ENCODE measurements around the gene MGMT.

DNA sequence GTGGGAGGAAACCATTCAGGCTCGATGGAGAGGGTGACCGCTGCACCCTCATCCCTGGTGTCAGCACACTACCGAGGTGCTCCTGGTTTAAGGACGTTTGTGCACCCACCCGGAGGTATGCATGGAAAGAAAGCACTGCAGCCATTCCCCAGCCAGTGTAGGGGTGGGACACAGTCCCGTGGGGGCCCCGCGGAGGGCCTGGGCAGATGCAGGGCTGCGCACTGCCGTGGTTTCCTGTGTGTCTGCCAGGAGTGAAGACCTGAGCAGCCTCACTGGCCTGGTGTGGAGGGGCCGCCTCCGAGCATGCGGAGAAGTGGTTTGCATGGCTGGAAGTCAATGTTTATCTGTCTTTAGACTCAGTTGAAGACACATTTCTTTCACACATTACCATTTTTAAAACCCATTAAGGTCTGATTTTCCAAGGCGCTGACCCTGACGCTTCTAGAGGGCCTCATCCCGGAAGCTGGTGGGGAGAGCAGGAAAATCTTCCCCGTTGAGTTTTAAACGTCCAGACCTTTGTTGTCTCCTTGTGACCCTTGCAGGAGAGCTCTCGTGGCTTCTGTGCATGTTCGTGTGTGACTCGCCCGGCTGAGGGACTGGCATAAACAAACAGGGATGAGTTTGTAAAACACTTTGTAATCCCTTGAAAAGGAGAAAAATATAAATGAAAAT lies 188.1 kb downstream of the MGMT start:
- TF ChIP-seq, protein P1, sequence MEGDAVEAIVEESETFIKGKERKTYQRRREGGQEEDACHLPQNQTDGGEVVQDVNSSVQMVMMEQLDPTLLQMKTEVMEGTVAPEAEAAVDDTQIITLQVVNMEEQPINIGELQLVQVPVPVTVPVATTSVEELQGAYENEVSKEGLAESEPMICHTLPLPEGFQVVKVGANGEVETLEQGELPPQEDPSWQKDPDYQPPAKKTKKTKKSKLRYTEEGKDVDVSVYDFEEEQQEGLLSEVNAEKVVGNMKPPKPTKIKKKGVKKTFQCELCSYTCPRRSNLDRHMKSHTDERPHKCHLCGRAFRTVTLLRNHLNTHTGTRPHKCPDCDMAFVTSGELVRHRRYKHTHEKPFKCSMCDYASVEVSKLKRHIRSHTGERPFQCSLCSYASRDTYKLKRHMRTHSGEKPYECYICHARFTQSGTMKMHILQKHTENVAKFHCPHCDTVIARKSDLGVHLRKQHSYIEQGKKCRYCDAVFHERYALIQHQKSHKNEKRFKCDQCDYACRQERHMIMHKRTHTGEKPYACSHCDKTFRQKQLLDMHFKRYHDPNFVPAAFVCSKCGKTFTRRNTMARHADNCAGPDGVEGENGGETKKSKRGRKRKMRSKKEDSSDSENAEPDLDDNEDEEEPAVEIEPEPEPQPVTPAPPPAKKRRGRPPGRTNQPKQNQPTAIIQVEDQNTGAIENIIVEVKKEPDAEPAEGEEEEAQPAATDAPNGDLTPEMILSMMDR (IDR thresholded peaks at IDR 0.05): no peak
- TF ChIP-seq POLR2A (IDR thresholded peaks at IDR 0.05): no peak
